ENCODE data around the gene DNAJC10. TPM values are rescaled to one million over a fixed set of nuclear protein-coding genes. Genes with fewer than 3 reads are reported as not detected.
"Not testable (repeated sequence)": the region's sequence is repeated elsewhere in the genome, so short reads cannot be mapped to it uniquely, and the experiment has no call there.

DNAJC10 gene
- total and polyA plus RNA-seq, 9 donors: 45.1 to 79.7 (median 62.6) TPM

DNA sequence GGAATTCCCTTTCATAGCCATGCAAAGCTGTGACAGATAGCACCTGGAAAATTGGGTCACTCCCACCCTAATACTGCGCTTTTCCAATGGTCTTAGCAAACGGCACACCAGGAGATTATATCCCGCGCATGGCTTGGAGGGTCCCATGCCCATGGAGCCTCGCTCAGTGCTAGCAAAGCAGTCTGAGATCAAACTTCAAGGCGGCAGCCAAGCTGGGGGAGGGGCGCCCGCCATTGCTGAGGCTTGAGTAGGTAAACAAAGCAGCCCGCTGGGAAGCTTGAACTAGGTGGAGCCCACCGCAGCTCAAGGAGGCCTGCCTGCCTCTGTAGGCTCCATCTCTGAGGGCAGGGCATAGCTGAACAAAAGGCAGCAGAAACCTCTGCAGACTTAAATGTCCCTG lies 29.3 kb upstream of the DNAJC10 start:
- WGBS (ENCODE audit: insufficient coverage): 88% methylated on average over 6 of the region's 10 CpGs
- H3K4me3 ChIP-seq (ENCODE audit: low read length): not testable (repeated sequence)

GRCh38 chr2:182694189-182694588 lies 21.9 kb upstream of the DNAJC10 start:
- no peak for DNase-seq
- Histone ChIP-seq H3K4me1 (ENCODE audit: control insufficient read depth, insufficient read depth, low read length) (no peaks in the 10 kb centered on the region), H3K9me3 (replicated peaks; ENCODE audit: control insufficient read depth, low read depth, low read length) (no peaks in the 10 kb centered on the region), H3K27me3 (ENCODE audit: control insufficient read depth, insufficient read depth, low read length) (no peaks in the 10 kb centered on the region), H3K4me3 (ENCODE audit: low read length) (no peak overlapping the region), H3K36me3 (ENCODE audit: control insufficient read depth, insufficient read depth, low read length) (no peaks in the 10 kb centered on the region), H3K27ac (ENCODE audit: low read length) (no peak overlapping the region)
- WGBS (ENCODE audit: insufficient coverage): 100% methylated on average over 1 of the region's 4 CpGs

More for the DNA sequence above, 29.3 kb upstream of the DNAJC10 start:
- DNase-seq; H3K4me1 ChIP-seq (ENCODE audit: control insufficient read depth, insufficient read depth, low read length); H3K27ac ChIP-seq (ENCODE audit: low read length); H3K27me3 ChIP-seq (ENCODE audit: control insufficient read depth, insufficient read depth, low read length); H3K36me3 ChIP-seq (ENCODE audit: control insufficient read depth, insufficient read depth, low read length); H3K9me3 ChIP-seq (replicated peaks; ENCODE audit: control insufficient read depth, low read depth, low read length): not testable (repeated sequence)

DNA sequence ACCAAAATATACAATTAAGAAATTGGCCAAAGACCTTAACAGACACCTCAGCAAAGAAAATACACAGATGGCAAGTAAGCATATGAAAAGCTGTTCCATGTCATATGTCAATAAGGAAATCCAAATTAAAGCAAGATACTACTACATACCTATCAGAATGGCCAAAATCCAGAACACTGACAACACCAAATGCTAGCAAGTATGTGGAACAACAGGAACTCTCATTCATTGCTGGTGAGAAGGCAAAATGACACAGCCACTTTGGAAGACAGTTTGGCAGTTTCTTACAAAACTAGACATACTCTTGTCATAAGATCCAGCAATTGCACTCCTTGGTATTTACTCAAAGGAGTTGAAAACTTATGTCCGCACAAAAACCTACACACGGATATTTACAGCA lies 20.3 kb upstream of the DNAJC10 start:
- Histone ChIP-seq H3K9me3 (replicated peaks; ENCODE audit: control insufficient read depth, low read depth, low read length) (no peaks in the 10 kb centered on the region), H3K27me3 (ENCODE audit: control insufficient read depth, insufficient read depth, low read length) (no peaks in the 10 kb centered on the region), H3K4me1 (ENCODE audit: control insufficient read depth, insufficient read depth, low read length) (no peaks in the 10 kb centered on the region), H3K4me3 (ENCODE audit: low read length) (no peak overlapping the region), H3K36me3 (ENCODE audit: control insufficient read depth, insufficient read depth, low read length) (no peaks in the 10 kb centered on the region), H3K27ac (ENCODE audit: low read length) (no peak overlapping the region)
- no peak for DNase-seq
- WGBS (ENCODE audit: insufficient coverage): no CpG with 5 or more reads among the region's 2 CpGs

DNA sequence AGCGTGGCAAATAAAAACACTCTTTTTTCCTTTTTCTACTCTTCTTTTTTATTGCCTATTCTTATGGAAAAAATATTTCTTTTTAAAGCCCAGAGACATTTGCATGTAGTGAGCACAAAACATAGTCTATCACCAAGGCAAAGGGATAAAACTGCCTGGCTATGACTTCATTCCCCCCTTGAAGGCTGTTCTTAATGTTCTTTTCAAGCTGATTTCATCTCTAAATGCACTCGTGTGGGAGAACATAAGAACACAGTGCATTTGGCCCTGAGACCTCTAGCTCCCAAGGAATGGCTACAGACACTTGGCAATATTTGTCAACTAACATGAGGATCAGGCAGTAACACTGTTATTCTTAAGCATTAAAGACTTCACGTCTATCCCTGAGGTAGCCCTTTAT lies 17.4 kb upstream of the DNAJC10 start:
- H3K27ac ChIP-seq (ENCODE audit: low read length): no peak overlapping the region
- 43% methylated on average over 1 of the region's 3 CpGs for WGBS (ENCODE audit: insufficient coverage)
- no peak for DNase-seq
- no peaks in the 10 kb centered on the region for H3K9me3 ChIP-seq (replicated peaks; ENCODE audit: control insufficient read depth, low read depth, low read length)
- H3K36me3 ChIP-seq (ENCODE audit: control insufficient read depth, insufficient read depth, low read length): no peaks in the 10 kb centered on the region
- no peaks in the 10 kb centered on the region for H3K4me1 ChIP-seq (ENCODE audit: control insufficient read depth, insufficient read depth, low read length)
- H3K27me3 ChIP-seq (ENCODE audit: control insufficient read depth, insufficient read depth, low read length): no peaks in the 10 kb centered on the region
- no peak overlapping the region for H3K4me3 ChIP-seq (ENCODE audit: low read length)

GRCh38 chr2:182705761-182706160 lies 10.3 kb upstream of the DNAJC10 start:
- WGBS (ENCODE audit: insufficient coverage): no CpG with 5 or more reads among the region's 1 CpG
- Histone ChIP-seq H3K27me3 (ENCODE audit: control insufficient read depth, insufficient read depth, low read length) (no peaks in the 10 kb centered on the region), H3K27ac (ENCODE audit: low read length) (no peak overlapping the region), H3K4me1 (ENCODE audit: control insufficient read depth, insufficient read depth, low read length) (no peaks in the 10 kb centered on the region), H3K36me3 (ENCODE audit: control insufficient read depth, insufficient read depth, low read length) (no peaks in the 10 kb centered on the region), H3K9me3 (replicated peaks; ENCODE audit: control insufficient read depth, low read depth, low read length) (no peaks in the 10 kb centered on the region), H3K4me3 (ENCODE audit: low read length) (no peak overlapping the region)
- DNase-seq: no peak

- Histone ChIP-seq H3K36me3 (ENCODE audit: control insufficient read depth, insufficient read depth, low read length) (no peaks in the 10 kb centered on the region), H3K9me3 (replicated peaks; ENCODE audit: control insufficient read depth, low read depth, low read length) (no peaks in the 10 kb centered on the region), H3K27me3 (ENCODE audit: control insufficient read depth, insufficient read depth, low read length) (no peaks in the 10 kb centered on the region), H3K4me3 (ENCODE audit: low read length) (no peak overlapping the region), H3K4me1 (ENCODE audit: control insufficient read depth, insufficient read depth, low read length) (no peaks in the 10 kb centered on the region), H3K27ac (ENCODE audit: low read length) (no peak overlapping the region)
- DNase-seq: no peak
- 86% methylated on average over 1 of the region's 2 CpGs for WGBS (ENCODE audit: insufficient coverage)
Measured at GRCh38 chr2:182706751-182707150, 9.3 kb upstream of the DNAJC10 start.

- peaks cover 2% of the 10 kb centered on the region for H3K4me1 ChIP-seq (ENCODE audit: control insufficient read depth, insufficient read depth, low read length)
- DNase-seq: peak; percentile 69
- no peaks in the 10 kb centered on the region for H3K36me3 ChIP-seq (ENCODE audit: control insufficient read depth, insufficient read depth, low read length)
- no peak overlapping the region for H3K4me3 ChIP-seq (ENCODE audit: low read length)
- no peaks in the 10 kb centered on the region for H3K27me3 ChIP-seq (ENCODE audit: control insufficient read depth, insufficient read depth, low read length)
- H3K9me3 ChIP-seq (replicated peaks; ENCODE audit: control insufficient read depth, low read depth, low read length): no peaks in the 10 kb centered on the region
- no peak overlapping the region for H3K27ac ChIP-seq (ENCODE audit: low read length)
Measured at GRCh38 chr2:182713601-182714000, 2.5 kb upstream of the DNAJC10 start.

- Histone ChIP-seq H3K27ac (ENCODE audit: low read length) (peak overlapping the region; percentile 93), H3K27me3 (ENCODE audit: control insufficient read depth, insufficient read depth, low read length) (no peaks in the 10 kb centered on the region), H3K4me1 (ENCODE audit: control insufficient read depth, insufficient read depth, low read length) (peaks cover 2% of the 10 kb centered on the region), H3K9me3 (replicated peaks; ENCODE audit: control insufficient read depth, low read depth, low read length) (no peaks in the 10 kb centered on the region), H3K36me3 (ENCODE audit: control insufficient read depth, insufficient read depth, low read length) (no peaks in the 10 kb centered on the region), H3K4me3 (ENCODE audit: low read length) (peak overlapping the region; percentile 84)
- 1% methylated on average over 6 of the region's 9 CpGs for WGBS (ENCODE audit: insufficient coverage)
- peak; percentile 19 for DNase-seq
Measured at GRCh38 chr2:182715121-182715891, 751 bp upstream of the DNAJC10 start.

DNA sequence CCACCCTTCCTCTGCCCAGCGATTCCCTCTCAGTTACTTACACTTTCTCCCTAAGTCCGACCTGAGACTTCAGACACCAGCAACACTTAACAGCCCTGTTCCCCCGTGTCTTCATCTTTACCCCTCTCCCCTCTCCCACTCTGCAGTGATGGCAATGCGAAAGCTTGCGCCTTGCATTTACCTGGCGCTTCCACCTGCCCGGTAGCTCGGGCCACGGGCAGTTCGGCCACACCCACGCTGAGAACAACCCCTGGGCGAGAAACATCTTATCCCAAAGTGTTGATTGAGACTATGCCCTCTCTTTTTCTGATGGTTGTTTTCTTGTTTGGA lies 558 bp downstream of the DNAJC10 start:
- Histone ChIP-seq H3K4me3 (ENCODE audit: low read length) (peak overlapping the region; percentile 84), H3K4me1 (ENCODE audit: control insufficient read depth, insufficient read depth, low read length) (peaks cover 2% of the 10 kb centered on the region), H3K27me3 (ENCODE audit: control insufficient read depth, insufficient read depth, low read length) (no peaks in the 10 kb centered on the region), H3K36me3 (ENCODE audit: control insufficient read depth, insufficient read depth, low read length) (no peaks in the 10 kb centered on the region), H3K9me3 (replicated peaks; ENCODE audit: control insufficient read depth, low read depth, low read length) (no peaks in the 10 kb centered on the region), H3K27ac (ENCODE audit: low read length) (peak overlapping the region; percentile 93)
- 6% methylated on average over 6 of the region's 12 CpGs for WGBS (ENCODE audit: insufficient coverage)
- no peak for DNase-seq

DNA sequence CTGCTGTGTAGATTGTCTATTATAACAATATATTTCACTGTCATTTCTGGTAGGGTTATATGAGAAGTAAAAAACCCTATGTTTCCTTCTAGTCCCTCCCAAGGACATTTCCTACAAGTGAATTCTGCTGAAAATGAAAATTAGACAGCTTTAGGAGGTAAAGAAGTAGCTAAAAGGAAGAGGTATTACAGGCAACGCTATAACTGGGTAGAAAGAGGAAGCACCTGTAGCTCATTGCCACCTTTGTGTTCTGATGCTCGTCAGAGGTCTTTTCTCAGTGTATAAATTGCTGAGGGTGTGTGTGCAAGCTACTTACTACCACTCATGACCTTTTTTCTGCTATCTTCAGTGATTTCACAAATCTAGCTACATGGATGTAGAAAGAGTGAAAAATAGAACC lies 1.4 kb downstream of the DNAJC10 start:
- peaks cover 2% of the 10 kb centered on the region for H3K4me1 ChIP-seq (ENCODE audit: control insufficient read depth, insufficient read depth, low read length)
- H3K36me3 ChIP-seq (ENCODE audit: control insufficient read depth, insufficient read depth, low read length): peaks cover under 1% of the 10 kb centered on the region
- peak overlapping the region; percentile 33 for H3K27ac ChIP-seq (ENCODE audit: low read length)
- H3K4me3 ChIP-seq (ENCODE audit: low read length): no peak overlapping the region
- H3K9me3 ChIP-seq (replicated peaks; ENCODE audit: control insufficient read depth, low read depth, low read length): no peaks in the 10 kb centered on the region
- no peaks in the 10 kb centered on the region for H3K27me3 ChIP-seq (ENCODE audit: control insufficient read depth, insufficient read depth, low read length)
- peak; percentile 2 for DNase-seq
- 50% methylated on average over 1 of the region's 2 CpGs for WGBS (ENCODE audit: insufficient coverage)

- no peak overlapping the region for H3K4me3 ChIP-seq (ENCODE audit: low read length)
- peaks cover 2% of the 10 kb centered on the region for H3K4me1 ChIP-seq (ENCODE audit: control insufficient read depth, insufficient read depth, low read length)
- H3K27me3 ChIP-seq (ENCODE audit: control insufficient read depth, insufficient read depth, low read length): no peaks in the 10 kb centered on the region
- no peaks in the 10 kb centered on the region for H3K9me3 ChIP-seq (replicated peaks; ENCODE audit: control insufficient read depth, low read depth, low read length)
- DNase-seq: no peak
- H3K36me3 ChIP-seq (ENCODE audit: control insufficient read depth, insufficient read depth, low read length): peaks cover 3% of the 10 kb centered on the region
- H3K27ac ChIP-seq (ENCODE audit: low read length): no peak overlapping the region
Measured at GRCh38 chr2:182717816-182718215, 1.8 kb downstream of the DNAJC10 start.

All from muscle of leg (tissue), 11 donors.